HG03025 (cell line): ENCODE measurements around the gene SLC37A1.

Source experiments
- ATAC-seq: cut with Tn5 transposase; IDR thresholded peaks from one replicate; pipeline ENCODE4 v1.9.1; 2021; ENCODE audit warnings: mild to moderate bottlenecking, moderate library complexity; ENCODE audit not compliant: unreplicated experiment, low FRiP score

SLC37A1 gene

DNA sequence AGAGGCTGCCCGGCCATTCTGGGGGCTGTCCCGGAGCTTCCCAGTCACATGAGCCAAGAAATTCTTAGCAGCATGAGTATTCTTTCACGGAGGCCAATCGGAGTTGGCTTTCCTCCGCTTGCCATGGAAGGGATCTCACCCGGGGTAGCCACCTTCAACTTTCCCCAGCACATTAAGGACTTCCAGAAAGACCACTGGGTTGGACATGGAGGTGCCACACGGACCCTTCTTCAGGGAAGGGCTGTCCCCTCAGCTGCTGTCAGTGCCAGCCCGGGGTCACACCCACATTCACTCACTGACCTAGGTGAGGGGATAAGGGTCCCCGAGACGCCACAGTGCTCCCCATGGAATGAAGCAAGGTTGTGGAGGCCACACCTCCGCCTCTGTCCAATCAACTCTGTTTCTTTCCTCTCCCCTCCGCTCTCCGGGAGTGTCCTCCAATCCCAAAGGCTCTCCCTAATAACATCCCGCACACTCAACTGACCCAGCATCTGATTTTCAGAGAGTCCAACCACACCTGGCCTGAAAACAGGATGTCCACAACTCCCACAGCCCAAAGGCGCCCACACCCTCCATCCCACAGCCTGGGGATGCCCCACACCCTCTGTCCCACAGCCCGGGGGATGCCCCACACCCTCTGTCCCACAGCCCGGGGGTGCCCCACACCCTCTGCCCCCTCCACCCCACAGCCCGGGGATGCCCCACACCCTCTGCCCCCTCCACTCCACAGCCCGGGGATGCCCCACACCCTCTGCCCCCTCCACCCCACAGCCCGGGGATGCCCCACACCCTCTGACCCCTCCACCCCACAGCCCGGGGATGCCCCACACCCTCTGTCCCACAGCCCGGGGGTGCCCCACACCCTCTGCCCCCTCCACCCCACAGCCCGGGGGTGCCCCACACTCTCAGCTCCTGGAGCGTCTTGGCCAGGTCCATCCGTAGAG, 37.0 kb upstream of the SLC37A1 start:
- no peak for ATAC-seq

DNA sequence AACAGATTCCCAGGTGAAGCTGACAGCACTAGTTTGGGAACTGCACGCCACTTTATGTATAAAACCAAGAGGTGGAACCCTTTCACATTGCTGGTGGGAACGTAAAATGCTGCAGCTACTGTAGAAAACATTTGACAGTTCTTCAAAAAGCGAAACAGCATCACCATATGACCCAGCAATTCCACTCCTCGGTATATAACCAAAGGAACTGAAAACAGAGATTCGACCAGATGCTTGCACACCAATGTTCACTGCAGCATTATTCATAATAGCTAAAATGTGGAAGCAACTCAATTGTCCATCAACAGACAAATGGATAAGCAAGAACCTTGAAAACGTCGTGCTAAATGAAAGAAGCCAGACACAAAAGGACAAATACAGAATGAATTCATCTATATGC, 35.1 kb upstream of the SLC37A1 start:
- no peak for ATAC-seq

DNA sequence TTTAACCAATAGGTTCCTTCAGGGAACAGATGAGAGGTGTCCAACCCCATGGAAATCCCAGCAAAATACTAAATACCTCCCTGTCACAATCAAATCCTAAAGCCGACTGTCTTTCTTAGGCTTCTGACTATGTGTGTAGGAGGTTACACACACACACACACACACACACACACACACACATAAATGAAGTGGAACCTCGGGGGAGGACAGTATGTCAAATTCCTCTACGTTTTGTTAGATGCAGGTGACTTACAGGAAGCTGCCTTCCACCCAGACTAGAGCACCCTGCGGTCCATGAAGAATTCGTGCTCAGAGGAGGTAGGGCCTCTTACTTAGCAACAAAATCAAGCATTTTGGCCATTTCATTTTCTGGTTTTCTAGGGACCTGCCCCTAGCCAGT, 34.1 kb upstream of the SLC37A1 start:
- ATAC-seq, result no peak

DNA sequence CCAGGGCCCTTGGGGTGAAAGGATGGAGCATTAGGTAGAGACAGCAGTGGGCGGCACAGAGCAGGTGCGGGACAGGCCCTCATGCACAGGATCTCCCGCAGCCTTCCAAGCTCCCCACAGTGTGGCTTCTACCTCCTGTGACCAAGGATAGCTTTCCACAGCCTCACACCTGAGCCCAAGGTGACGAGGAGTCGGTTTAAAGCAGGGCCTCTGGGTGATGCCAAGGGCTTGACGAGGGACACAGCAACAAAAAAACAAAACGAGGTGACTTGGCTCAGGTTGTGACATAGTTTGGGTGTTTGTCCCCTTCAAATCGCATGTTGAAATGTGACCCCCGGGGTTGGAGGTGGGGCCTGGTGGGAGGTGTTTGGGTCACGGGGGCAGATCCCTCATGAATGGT, 32.9 kb upstream of the SLC37A1 start:
- ATAC-seq, result no peak

DNA sequence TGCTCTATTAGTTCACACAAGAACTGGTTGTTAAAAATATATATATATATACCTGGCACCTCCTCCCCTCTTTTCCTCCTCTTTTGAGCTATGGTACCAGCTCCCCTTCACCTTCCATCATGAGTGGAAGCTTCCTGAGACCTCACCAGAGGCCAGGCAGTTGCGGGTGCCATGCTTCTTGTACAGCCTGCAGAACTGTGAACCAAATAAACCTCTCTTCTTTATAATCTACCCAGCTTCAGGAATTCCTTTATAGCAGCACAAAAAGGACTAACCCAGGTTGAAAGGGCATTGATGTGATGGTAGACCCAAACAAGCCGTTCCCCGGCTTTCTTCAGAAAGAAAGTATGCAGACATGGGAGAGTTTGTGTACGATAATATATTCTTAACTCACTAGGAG, 32.5 kb upstream of the SLC37A1 start:
- ATAC-seq, result no peak

DNA sequence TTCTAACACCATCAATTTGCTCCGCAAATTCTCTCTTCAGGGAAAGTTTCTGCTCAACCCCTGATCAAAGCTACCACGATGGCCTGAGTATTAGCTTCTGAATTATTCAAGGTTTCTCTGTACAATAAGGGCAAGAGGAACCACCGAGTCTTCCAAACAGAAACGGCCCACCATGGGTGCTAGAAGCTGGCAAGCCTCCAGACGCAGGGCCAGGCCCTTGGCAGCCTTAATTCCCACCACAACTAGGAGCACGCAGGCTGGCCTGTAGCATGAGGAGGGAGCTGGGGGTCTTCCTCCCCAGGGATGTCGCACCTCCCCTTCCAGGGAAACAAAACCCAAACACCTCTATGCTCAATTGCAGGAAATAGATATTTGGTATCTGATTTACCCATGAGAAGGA, 28.7 kb upstream of the SLC37A1 start:
- no peak for ATAC-seq

DNA sequence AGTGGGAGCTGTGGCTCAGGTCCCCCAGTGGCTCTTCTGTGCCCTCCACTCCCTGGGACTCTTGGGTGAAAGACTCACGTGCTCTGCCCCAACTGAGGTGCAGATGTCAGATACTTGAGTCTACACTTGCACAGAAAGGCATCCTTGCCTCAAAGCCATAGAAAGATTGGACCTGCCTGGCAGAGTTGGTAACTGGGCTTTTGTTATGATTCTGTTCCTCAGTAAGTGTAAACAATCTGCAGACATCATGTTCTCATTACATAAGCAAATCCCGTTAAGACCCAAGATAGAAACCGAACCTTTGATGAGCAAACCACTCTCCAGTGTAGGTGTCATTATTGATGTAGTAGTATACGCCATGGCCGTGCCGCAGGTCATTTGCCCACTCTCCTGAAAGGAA, 27.6 kb upstream of the SLC37A1 start:
- ATAC-seq, result no peak

DNA sequence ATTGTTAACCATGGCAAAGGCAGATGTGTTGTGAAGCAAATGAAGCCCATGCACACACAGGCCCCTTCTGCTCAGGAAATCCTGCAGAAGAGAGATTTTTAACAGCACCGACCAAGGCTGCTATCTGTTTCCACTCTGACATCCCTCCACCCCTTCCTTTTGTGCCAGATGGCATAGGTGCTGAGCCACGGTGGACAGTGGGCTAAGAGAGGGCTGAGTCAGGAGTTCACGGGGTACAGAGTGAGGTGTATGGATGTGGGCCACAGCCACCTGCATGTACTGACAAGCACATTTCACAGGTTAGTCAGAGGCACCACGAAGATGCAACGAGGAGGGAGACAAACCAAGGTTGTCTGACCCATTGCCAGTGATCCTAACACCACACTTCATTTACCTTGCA, 27.1 kb upstream of the SLC37A1 start:
- no peak for ATAC-seq

DNA sequence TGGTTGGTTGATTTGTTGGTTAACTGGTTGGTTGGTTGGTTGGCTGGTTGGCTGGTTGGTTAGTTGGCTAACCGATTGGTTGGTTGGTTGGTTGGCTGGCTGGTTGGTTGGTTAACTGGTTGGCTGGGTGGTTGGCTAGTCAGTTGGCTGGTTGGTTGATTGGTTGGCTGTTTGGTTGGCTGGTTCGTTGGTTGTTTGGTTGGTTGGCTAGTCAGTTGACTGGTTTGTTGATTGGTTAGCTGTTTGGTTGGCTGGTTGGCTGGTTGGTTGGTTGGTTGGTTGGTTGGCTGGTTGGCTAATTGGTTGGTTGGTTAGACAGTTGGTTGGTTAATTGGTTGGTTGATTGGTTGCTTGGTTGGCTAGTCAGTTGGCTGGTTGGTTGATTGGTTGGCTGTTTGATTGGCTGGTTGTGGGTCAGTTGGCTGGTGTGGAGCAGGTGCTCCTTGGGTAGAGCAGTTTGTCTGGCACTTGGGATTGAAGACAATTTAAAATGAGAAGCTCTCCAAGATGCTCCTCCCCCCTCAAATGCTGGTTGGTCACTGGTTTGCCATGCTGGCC, 24.6 kb upstream of the SLC37A1 start:
- ATAC-seq, result no peak

DNA sequence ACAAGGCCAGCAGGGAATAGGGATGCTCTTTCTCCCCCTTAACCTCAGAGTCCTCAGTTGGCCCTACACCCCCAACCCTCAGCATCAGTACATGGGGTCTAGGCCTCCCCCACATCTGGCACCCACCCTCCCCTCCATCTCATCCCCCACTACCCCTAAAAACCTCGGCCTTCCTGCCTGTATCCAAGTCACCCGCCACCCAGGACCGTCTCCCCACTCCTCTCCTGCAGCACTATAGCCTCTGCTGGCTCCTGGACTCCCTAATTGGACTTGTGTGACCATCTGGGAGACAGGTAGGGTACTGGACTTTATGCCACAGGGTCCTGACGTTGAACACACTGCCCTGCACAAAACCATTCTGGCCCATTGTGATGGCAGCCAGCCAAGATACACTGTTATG, 23.7 kb upstream of the SLC37A1 start:
- no peak for ATAC-seq

DNA sequence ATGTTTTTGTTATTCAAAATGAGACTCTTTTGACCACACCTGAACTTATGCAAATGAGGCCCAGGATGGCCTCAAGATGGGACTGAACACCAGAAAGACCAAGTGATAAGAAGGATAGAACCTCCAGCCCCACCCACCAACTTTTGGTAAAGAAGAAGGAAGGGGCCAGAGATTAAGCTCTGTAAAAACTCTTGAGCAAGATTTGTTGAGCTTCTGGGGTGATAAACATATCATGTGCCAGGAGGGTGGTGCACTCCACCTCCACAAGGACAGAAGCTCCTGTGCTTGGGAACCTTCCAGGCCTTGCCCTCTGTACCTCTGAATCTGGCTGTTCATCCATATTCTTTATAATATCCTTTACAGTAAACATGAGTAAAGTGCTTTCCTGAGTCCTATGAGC, 22.9 kb upstream of the SLC37A1 start:
- ATAC-seq, result no peak

DNA sequence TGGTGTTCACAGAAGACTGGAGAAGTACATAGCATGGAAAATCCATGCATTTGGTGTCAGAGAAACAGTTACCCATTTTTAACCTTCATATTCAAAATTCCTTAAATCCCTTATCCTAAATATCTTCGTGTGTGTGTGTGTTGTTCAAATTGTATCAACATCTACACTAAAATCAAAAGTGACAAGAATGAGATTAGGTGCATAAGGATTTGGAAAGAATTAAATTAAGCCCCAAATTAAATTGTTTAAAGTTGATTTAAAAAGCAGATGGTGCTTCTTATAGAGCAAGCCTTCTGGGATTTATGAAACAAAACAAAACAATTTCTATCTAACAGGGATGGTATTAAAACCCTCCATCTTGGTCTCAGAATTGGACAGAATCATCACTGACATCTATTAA, 22.3 kb upstream of the SLC37A1 start:
- ATAC-seq, result no peak

DNA sequence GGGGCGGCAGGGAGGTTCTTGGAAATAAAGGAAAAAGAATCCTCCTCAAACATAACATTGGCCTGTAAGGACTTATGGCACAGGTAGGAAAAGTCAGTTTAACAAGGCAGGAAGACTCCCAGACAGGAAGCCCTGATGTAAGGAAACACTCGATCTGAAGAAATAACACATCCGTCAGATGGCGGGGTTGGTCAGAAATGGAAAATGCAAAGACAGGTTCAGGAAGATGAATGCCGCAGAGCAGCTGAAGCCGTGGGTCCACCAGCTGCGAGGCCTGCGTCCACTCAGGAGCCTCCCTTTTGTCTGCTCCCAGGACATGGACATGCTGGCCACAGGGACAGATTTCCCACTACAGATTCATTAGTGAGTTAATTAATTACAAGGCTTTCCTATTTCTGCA, 21.5 kb upstream of the SLC37A1 start:
- no peak for ATAC-seq

DNA sequence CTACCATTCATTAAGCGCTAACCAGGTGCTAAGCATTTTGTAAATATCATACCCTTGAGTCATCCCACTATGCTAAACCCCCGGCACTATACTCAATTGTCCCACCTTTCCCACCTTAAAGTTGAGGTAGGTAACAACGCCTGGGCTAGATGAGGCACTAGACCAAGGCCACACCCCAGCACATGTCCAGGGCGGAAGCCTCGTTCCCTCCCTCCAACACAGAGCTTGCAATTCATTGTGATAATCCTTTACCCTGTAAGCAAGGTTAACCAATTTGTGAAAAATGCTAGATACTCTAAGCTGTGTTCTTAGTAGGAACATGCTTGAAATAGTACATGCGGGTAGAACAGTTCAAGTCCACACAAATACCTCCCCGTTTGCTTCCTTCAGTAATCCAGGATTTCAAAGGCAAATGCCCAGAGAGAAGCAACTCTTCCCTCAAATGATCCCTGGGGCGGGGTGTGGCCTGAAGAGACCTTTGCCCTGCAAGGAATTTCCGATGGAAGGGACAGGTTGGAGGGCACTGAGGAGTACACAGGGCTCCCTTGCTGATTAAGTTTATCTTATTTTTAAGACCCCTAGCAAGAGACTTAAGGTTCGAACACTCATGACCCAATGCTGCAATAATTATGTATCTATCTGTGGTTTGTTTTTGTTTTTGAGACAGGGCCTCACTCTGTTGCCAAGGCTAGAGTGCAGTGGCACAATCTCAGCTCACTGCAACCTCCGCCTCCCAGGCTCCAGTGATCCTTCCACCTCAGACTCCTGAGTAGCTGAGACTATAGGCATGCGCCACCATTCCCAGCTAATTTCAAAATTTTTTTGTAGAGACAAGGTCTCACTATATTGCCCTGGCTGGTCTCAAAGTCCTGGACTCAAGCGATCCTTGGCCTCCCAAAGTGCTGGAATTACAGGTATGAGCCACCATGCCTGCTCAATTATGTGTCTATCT, 20.3 kb upstream of the SLC37A1 start:
- no peak for ATAC-seq

DNA sequence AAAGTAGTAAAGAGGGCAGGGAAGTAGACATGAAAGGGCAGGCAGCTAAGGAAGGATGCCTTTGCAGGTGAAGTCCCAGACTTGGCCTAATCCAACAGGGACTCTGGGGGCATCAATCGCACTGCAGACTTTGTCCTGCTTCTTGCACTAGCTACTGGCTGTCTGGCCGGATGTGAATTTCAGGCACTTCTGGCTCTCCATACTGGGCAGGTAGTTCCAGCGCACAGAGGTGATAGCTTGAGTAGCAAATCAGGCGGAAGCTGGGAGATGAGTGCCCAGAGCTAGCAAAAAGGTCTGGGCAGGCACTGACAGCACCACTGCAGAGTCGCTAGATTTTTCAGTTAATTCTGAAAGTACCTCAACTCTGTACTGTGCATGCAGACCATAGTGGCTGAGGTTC, 18.6 kb upstream of the SLC37A1 start:
- no peak for ATAC-seq

DNA sequence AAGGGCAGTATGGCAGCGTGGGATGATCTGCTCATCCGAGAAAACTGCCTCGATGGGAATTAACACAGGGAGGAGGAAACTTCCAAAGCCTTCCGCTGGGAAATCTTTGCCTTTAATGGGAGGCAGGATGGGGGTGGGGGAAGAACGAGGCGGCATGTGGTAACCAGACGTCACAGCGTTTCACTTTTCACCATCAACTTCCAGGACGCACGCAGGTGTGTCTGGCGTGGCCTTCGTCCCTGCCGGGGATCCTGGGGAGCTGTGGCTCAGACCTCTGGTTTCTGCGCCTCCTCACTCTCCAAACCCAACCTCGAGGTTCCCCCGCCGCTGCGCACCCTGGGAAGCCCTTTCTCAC, 17.9 kb upstream of the SLC37A1 start:
- no peak for ATAC-seq

DNA sequence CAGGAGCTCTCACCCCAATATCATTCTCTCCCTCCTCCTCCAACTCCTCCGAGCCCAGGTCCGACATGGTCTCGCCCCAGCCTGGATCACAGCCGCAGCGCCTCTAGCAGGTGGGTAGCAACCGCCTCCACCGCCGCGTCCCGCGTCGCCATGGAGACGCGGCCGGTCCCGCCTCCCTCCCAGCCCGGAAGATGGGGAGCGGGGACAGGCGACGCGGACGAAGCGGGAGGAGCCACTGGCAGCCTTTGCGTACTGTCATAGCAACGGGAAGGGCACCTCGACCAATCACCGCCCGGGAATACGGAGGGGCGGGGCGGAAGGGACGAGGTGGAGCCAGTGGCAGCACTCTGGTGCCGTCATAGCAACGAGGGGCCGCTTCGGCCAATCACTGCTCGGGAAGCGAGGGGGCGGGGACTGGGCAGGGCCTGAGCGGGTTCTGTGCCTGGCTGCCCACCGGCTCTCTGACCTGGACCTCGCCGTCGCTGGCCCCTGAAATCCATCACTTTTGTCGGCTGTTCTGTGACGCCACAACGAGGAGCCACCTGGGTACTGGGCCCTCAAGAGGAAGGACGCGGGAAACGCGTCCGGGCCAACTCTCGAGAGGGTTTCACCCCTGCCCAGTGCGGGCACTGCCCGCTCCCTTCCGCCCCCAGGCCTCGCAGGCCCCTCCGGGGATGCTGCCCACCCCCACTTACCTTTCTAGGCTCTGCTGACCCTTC, 17.4 kb upstream of the SLC37A1 start, which contains the start of gene RSPH1:
TSS of gene RSPH1 (minus strand) at position 105 of the 719 bp plus-strand sequence. CDS start at position 67, 38 bp downstream.
- ATAC-seq, result peak; percentile 97

DNA sequence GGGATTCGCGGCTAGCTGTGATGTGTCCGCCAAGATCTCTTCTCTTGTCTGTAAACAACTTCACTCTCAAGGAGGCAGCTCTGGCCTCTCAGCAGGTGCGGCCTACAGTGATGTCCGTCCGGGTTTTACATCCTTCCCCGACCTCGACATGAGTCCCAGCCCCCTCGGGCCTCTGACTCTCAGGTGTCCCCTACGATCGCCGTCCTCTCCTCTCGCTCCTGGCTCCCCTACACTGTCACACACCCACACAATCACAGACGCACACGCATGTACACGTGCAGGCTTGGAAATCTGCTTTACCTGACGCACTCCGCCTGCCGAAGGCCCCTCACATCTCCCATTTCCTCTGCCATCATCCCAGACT, 16.8 kb upstream of the SLC37A1 start:
- ATAC-seq, result no peak

DNA sequence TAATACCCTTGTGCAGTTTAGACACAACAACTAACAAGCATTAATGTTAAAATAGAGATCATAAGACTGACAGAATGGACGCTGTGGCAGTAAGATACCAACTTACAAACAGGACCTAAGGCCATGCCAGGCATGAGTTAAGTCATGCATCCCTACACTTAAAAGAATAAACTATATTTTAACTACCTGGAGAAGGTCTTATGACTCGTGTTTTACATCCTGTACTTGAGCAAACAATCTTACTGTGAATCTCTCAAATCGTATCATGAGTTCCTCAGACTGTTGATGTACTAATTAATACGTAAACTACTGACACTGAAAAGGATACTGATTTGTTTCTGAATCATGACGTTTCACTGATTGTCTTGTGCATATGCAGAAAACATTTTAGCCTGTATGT, 15.6 kb upstream of the SLC37A1 start:
- ATAC-seq, result no peak

DNA sequence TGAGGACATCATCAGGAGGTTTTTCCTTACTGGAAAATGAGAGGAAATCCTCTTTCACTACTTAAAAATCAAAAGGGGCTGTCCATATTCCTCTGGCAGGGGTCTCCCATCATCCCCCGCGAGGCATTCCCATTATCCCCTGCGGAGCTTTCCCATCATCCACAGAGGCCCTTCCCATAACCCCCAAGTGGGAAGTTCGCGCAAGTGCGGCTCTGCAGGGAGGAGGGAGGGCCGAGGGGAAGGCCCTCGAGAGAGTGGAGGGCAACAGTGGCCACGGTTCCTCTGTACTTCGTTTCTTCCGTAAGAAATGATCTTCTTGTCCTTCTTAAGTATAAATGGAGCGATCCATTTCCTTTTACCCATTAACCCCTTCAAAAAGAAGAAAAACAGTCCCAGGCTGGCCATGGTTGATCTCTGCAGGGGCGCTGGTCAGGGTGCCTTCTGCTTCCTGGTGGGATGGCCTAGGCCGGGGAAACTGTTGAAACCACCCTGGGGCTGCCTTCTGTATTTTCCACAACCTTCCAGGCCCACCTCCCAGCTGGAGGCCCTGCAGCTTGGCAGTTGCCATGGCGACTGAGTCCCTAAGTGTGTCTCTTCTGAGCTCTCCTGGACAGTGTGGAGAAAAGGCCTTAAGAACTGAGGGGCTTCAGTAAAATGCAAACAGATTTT, 14.1 kb upstream of the SLC37A1 start:
- no peak for ATAC-seq
